ENCODE data around the gene HHATL. TPM values are rescaled to one million over a fixed set of nuclear protein-coding genes. Genes with fewer than 3 reads are reported as not detected.

The HHATL gene
- total RNA-seq, 2 experiments from 2014 or later, result not detected

DNA sequence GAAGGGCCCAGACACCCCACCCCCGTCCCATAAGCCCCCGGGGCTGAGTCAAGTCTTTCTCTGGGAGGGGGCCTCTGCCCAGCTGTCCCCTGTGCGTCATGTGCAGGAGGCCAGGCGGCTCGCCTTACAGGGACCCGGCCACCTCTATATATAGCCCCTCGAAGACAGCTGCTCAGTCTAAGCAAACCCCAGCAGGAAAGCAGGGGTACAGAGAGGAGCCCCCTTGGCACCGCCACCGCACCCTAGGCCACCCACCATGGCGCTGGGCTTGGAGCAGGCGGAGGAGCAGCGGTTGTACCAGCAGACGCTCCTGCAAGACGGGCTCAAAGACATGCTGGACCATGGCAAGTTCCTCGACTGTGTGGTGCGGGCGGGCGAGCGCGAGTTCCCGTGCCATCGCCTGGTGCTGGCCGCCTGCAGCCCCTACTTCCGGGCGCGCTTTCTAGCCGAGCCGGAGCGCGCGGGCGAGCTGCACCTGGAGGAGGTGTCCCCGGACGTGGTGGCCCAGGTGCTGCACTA is 17.2 kb downstream of the HHATL start, which contains the start of gene KLHL40:
TSS of gene KLHL40 (plus strand) at position 175 of the 519 bp plus-strand sequence. CDS start at position 257, 82 bp downstream.
- Histone ChIP-seq H3K9me2 (ENCODE audit: insufficient read depth, low read length) (no peaks in the 10 kb centered on the region), H2AFZ (ENCODE audit: low read length) (no peak within 1 kb of the TSS), H4K20me1 (ENCODE audit: insufficient read depth, low read length) (no peaks in the 10 kb centered on the region), H3K36me3 (ENCODE audit: insufficient read depth, low read length) (no peaks in the 10 kb centered on the region), H3K79me2 (ENCODE audit: insufficient read depth, low read depth, low read length) (no peaks in the 10 kb centered on the region), H3K27ac (ENCODE audit: low read depth, low read length, poor library complexity, severe bottlenecking) (no peak within 1 kb of the TSS), H3K4me1 (ENCODE audit: insufficient read depth, low read length, poor library complexity, severe bottlenecking) (no peaks in the 10 kb centered on the region), H3K9me3 (ENCODE audit: low read length) (no peaks in the 10 kb centered on the region), H3K4me3 (ENCODE audit: low read depth, low read length, poor library complexity, severe bottlenecking) (no peak within 1 kb of the TSS), H3K4me2 (ENCODE audit: low read length) (no peak within 1 kb of the TSS)
- TF ChIP-seq, protein P1, sequence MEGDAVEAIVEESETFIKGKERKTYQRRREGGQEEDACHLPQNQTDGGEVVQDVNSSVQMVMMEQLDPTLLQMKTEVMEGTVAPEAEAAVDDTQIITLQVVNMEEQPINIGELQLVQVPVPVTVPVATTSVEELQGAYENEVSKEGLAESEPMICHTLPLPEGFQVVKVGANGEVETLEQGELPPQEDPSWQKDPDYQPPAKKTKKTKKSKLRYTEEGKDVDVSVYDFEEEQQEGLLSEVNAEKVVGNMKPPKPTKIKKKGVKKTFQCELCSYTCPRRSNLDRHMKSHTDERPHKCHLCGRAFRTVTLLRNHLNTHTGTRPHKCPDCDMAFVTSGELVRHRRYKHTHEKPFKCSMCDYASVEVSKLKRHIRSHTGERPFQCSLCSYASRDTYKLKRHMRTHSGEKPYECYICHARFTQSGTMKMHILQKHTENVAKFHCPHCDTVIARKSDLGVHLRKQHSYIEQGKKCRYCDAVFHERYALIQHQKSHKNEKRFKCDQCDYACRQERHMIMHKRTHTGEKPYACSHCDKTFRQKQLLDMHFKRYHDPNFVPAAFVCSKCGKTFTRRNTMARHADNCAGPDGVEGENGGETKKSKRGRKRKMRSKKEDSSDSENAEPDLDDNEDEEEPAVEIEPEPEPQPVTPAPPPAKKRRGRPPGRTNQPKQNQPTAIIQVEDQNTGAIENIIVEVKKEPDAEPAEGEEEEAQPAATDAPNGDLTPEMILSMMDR (conservative IDR thresholded peaks at IDR 0.05; ENCODE audit: low read length), result no peak
- no peak for TF ChIP-seq EZH2phosphoT487 (IDR thresholded peaks at IDR 0.05; ENCODE audit: borderline replicate concordance, low read depth, low read length)
- BruUV-seq (replicated peaks), result no TSS peak
- CTCF ChIA-PET (ENCODE audit: unreplicated experiment), result no interaction called here
- POLR2A ChIA-PET, result no interaction called here
- intact Hi-C loops (cut with micrococcal nuclease; ENCODE audit: unreplicated experiment), result no loop called here
- no peak for DNase-seq (ENCODE audit: low spot score)

DNA sequence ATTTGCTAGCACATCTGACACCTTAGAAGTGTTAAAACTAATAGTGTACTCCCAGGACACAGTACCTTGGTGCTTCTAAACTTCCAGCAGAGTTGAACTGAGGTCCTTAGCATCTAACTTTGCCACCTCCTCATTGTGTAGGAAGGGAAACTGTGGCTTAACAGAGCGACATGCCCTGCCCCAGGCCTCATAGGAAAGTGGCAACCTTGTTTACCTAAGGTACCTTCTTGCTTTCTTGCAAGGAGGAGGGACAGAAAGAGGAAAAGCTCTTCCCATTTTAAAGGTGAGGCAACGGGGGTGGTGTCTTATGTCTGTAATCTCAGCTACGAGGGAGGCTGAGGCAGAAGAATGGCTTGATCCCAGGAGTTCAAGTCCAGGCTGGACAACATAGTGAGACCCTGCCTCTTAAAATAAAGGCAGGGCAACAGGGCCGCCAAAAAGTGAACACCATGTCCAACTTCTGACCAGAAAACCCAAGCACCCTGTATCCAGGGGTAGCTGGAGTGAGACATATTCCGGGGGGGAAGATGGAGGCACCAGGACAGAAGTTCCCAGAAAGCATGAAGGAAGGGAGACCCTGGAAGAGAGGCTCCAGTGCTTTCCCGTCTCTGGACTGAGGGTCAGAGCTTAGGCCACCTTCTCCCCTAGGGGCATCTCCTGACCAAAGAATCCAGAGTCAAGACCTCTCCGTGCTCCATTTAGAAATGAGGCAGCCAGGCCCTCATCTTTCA is 17.8 kb downstream of the HHATL start:
- Histone ChIP-seq H3K36me3 (ENCODE audit: insufficient read depth, low read length) (no peaks in the 10 kb centered on the region), H3K4me1 (ENCODE audit: insufficient read depth, low read length, poor library complexity, severe bottlenecking) (no peaks in the 10 kb centered on the region), H3K4me3 (ENCODE audit: low read depth, low read length, poor library complexity, severe bottlenecking) (no peak overlapping the region), H3K27ac (ENCODE audit: low read depth, low read length, poor library complexity, severe bottlenecking) (no peak overlapping the region), H4K20me1 (ENCODE audit: insufficient read depth, low read length) (no peaks in the 10 kb centered on the region), H2AFZ (ENCODE audit: low read length) (no peak overlapping the region), H3K9me3 (ENCODE audit: low read length) (no peaks in the 10 kb centered on the region), H3K79me2 (ENCODE audit: insufficient read depth, low read depth, low read length) (no peaks in the 10 kb centered on the region), H3K4me2 (ENCODE audit: low read length) (no peak overlapping the region), H3K9me2 (ENCODE audit: insufficient read depth, low read length) (no peaks in the 10 kb centered on the region)
- ChIA-PET POLR2A (no interaction called here), CTCF (ENCODE audit: unreplicated experiment) (no interaction called here)
- intact Hi-C loops (cut with micrococcal nuclease; ENCODE audit: unreplicated experiment), result no loop called here
- DNase-seq (ENCODE audit: low spot score), result no peak
- TF ChIP-seq, protein P1 (conservative IDR thresholded peaks at IDR 0.05; ENCODE audit: low read length), result no peak
- no peak for TF ChIP-seq EZH2phosphoT487 (IDR thresholded peaks at IDR 0.05; ENCODE audit: borderline replicate concordance, low read depth, low read length)
- BruUV-seq (replicated peaks), result no TSS peak
